ENCODE data around the gene CAMK2N1. TPM values are rescaled to one million over a fixed set of nuclear protein-coding genes. Genes with fewer than 3 reads are reported as not detected.
A peak's percentile ranks its signal among the peaks of the same experiment; 100 is the strongest.

Gene CAMK2N1
- total and polyA plus RNA-seq, 2 experiments from 2014 or later = 38.5 to 45.5 TPM

DNA sequence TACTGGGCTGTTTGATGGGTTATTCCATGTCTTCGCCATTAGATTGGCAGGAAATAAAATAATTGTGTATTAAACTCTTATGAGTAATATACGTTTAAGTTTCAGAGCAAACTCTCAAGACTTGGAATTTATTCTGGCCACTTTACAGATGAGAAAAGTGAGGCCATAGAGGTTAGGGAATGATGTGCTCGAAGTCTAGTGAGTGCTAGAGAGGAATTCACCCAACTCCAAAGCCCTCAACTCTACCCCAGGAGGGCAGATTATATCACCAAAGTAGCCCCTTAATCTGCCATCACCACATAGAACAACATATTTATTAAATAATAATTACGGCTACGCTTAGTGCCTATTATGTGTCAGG is 22.4 kb upstream of the CAMK2N1 start:
- Histone ChIP-seq H2AFZ (peak overlapping the region; percentile 99), H3K4me2 (peak overlapping the region; percentile 80), H3K4me1 (ENCODE audit: insufficient read depth) (peaks cover 14% of the 10 kb centered on the region), H3K27ac (no peak overlapping the region), H3K4me3 (peak overlapping the region; percentile 65), H4K20me1 (ENCODE audit: insufficient read depth, poor library complexity, severe bottlenecking) (peaks cover 14% of the 10 kb centered on the region), H3K9me3 (ENCODE audit: low read depth) (no peaks in the 10 kb centered on the region), H3K9me2 (replicated peaks; ENCODE audit: insufficient read depth) (no peaks in the 10 kb centered on the region), H3K36me3 (replicated peaks; ENCODE audit: insufficient read depth, low read depth) (no peaks in the 10 kb centered on the region), H3K27me3 (no peaks in the 10 kb centered on the region), H3K79me2 (peaks cover 41% of the 10 kb centered on the region)
- WGBS (ENCODE audit: low lambda C conversion rate, missing lambda C conversion rate) = 76% methylated on average over 5 of the region's 5 CpGs
- TF ChIP-seq, protein P1, sequence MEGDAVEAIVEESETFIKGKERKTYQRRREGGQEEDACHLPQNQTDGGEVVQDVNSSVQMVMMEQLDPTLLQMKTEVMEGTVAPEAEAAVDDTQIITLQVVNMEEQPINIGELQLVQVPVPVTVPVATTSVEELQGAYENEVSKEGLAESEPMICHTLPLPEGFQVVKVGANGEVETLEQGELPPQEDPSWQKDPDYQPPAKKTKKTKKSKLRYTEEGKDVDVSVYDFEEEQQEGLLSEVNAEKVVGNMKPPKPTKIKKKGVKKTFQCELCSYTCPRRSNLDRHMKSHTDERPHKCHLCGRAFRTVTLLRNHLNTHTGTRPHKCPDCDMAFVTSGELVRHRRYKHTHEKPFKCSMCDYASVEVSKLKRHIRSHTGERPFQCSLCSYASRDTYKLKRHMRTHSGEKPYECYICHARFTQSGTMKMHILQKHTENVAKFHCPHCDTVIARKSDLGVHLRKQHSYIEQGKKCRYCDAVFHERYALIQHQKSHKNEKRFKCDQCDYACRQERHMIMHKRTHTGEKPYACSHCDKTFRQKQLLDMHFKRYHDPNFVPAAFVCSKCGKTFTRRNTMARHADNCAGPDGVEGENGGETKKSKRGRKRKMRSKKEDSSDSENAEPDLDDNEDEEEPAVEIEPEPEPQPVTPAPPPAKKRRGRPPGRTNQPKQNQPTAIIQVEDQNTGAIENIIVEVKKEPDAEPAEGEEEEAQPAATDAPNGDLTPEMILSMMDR (IDR thresholded peaks at IDR 0.05; ENCODE audit: poor library complexity) = no peak
- TF ChIP-seq EZH2 (IDR thresholded peaks at IDR 0.05; ENCODE audit: borderline replicate concordance) (no peak), EZH2phosphoT487 (IDR thresholded peaks at IDR 0.05; ENCODE audit: low read depth, severe bottlenecking, unreplicated experiment) (no peak)
- no peak for DNase-seq (ENCODE audit: low spot score)

DNA sequence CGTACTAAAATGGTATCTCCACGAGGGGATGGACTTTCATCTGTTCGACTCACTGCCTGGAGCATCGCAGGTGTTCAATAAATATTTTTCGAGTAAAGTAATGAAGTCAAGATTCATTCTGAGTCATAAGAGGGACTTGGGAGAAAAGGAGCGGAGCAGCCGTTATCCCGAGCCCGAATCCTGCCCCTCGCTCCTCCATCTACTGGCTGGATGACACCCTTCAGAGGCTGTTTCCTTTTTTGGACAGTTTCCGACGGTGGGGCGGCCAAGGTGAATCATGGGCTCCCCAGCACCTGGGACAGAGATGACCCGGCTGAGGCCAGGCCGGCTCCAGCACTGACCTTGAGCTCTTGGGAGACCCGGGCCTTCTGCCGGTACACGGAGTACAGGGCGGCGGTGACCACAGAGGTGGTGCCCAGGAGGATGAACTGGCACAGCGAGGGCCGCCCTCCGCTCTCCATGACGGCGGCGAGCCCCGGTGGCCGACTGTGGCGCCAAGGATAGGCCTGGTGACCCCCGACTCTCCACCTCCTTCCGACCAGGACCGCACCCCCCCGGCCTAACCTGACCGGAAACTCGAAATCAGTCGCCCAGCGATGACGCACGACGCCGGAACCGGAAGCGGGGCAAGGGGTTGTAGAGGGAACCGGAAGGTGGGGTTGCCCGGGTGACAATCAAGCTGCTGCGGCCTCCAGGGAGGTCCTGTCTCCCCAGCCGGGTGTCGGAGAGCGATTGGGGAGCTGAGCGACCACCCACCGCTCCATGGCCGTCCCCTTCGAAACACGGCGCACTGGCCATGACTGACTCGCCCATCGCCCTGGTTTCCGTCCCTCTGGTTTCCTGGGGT is 21.8 kb upstream of the CAMK2N1 start, which contains the start of gene MUL1:
TSS of gene MUL1 (minus strand) at position 588 of the 847 bp plus-strand sequence. CDS start at position 461, 127 bp downstream.
- Histone ChIP-seq H3K27ac (peak within 1 kb of the TSS; percentile 80), H2AFZ (peak within 1 kb of the TSS; percentile 99), H3K4me2 (peak within 1 kb of the TSS; percentile 89), H3K27me3 (no peaks in the 10 kb centered on the region), H3K4me1 (ENCODE audit: insufficient read depth) (peaks cover 14% of the 10 kb centered on the region), H3K9me3 (ENCODE audit: low read depth) (no peaks in the 10 kb centered on the region), H3K79me2 (peaks cover 41% of the 10 kb centered on the region), H3K4me3 (peak within 1 kb of the TSS; percentile 65), H4K20me1 (ENCODE audit: insufficient read depth, poor library complexity, severe bottlenecking) (peaks cover 15% of the 10 kb centered on the region), H3K9me2 (replicated peaks; ENCODE audit: insufficient read depth) (no peaks in the 10 kb centered on the region), H3K36me3 (replicated peaks; ENCODE audit: insufficient read depth, low read depth) (no peaks in the 10 kb centered on the region)
- TF ChIP-seq EZH2 (IDR thresholded peaks at IDR 0.05; ENCODE audit: borderline replicate concordance) (no peak), EZH2phosphoT487 (IDR thresholded peaks at IDR 0.05; ENCODE audit: low read depth, severe bottlenecking, unreplicated experiment) (no peak)
- TF ChIP-seq, protein P1 (IDR thresholded peaks at IDR 0.05; ENCODE audit: poor library complexity) = no peak
- peak; percentile 94 for DNase-seq (ENCODE audit: low spot score)
- WGBS (ENCODE audit: low lambda C conversion rate, missing lambda C conversion rate) = 2% methylated on average over 58 of the region's 58 CpGs

DNA sequence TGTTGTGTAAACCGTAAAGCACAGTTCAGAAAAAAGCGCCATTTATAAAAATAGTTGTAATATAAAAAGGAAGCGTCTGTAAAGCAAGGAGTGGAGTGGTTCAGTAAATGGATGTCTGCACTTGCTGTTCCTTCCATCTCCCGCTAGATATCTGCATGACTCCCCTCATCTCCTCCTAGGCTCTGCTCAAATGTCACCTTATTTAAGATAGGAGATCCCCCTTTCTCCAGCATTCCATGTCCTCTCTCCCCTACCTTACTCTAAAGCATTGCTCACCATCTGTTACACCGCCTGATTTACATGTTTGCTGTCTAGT is 21.2 kb upstream of the CAMK2N1 start:
- no peaks in the 10 kb centered on the region for H3K27me3 ChIP-seq
- H3K4me1 ChIP-seq (ENCODE audit: insufficient read depth) = peaks cover 14% of the 10 kb centered on the region
- no peak for DNase-seq (ENCODE audit: low spot score)
- no peaks in the 10 kb centered on the region for H3K36me3 ChIP-seq (replicated peaks; ENCODE audit: insufficient read depth, low read depth)
- H3K79me2 ChIP-seq = peaks cover 41% of the 10 kb centered on the region
- TF ChIP-seq EZH2 (IDR thresholded peaks at IDR 0.05; ENCODE audit: borderline replicate concordance) = no peak
- TF ChIP-seq, protein P1 (IDR thresholded peaks at IDR 0.05; ENCODE audit: poor library complexity) = no peak
- TF ChIP-seq EZH2phosphoT487 (IDR thresholded peaks at IDR 0.05; ENCODE audit: low read depth, severe bottlenecking, unreplicated experiment) = no peak
- H3K9me3 ChIP-seq (ENCODE audit: low read depth) = no peaks in the 10 kb centered on the region
- peaks cover 15% of the 10 kb centered on the region for H4K20me1 ChIP-seq (ENCODE audit: insufficient read depth, poor library complexity, severe bottlenecking)
- peak overlapping the region; percentile 89 for H3K4me2 ChIP-seq
- peak overlapping the region; percentile 65 for H3K4me3 ChIP-seq
- H3K27ac ChIP-seq = peak overlapping the region; percentile 80
- H2AFZ ChIP-seq = peak overlapping the region; percentile 72
- 63% methylated on average over 5 of the region's 5 CpGs for WGBS (ENCODE audit: low lambda C conversion rate, missing lambda C conversion rate)
- no peaks in the 10 kb centered on the region for H3K9me2 ChIP-seq (replicated peaks; ENCODE audit: insufficient read depth)
